ENCODE measurements around the gene DISC1.
"Not testable (repeated sequence)": the region's sequence is repeated elsewhere in the genome, so short reads cannot be mapped to it uniquely, and the experiment has no call there.

The DISC1 gene

DNA sequence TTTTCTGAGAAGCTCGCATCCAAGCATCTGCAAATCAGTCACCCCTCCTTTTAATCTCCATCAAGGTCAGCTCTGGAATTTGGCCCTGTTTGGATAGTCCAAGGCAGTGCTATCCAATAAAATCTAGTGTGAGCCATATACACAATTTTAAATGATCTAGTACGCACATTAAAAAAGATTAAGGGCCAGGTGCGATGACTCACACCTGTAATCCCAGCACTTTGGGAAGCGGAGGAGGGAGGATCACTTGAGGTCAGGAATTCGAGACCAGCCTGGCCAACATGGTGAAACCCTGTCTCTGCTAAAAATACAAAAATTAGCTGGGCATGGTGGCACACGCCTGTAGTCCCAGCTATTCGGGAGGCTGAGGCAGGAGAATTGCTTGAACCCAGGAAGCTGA, 139.2 kb downstream of the DISC1 start:
- peaks cover 18% of the 10 kb centered on the region for H3K36me3 Mint-ChIP-seq

DNA sequence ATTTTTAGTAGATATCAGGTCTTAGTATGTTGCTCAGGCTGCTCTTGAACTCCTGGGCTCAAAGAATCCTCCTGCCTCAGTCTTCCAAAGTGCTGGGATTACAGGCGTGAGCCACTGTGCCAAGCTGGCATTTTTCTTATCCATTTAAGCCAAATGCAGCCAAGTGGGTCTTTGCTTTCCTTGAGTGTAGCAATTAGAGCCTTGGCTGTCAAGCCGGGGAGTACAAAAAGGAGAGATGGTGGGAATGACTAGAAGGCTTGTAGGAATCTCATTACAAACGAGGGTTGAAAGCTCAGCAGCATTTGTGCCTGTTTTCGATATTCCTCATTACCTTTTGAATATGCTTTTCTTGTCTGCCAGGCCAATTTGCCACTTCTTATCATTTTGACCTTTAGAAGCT, 140.9 kb downstream of the DISC1 start:
- H3K4me1 Mint-ChIP-seq, result no peaks in the 10 kb centered on the region
- no peak overlapping the region for H3K4me3 Mint-ChIP-seq
- no peaks in the 10 kb centered on the region for H3K9me3 Mint-ChIP-seq
- peaks cover 19% of the 10 kb centered on the region for H3K36me3 Mint-ChIP-seq
- H3K27ac Mint-ChIP-seq, result no peak overlapping the region
- no peaks in the 10 kb centered on the region for H3K27me3 Mint-ChIP-seq

More for the DNA sequence above, 139.2 kb downstream of the DISC1 start:
- H3K4me3 Mint-ChIP-seq, H3K4me1 Mint-ChIP-seq, H3K27ac Mint-ChIP-seq, H3K27me3 Mint-ChIP-seq, H3K9me3 Mint-ChIP-seq: not testable (repeated sequence)

GRCh38 chr1:231768416-231768815, 141.8 kb downstream of the DISC1 start:
- Mint-ChIP-seq H3K4me1 (no peaks in the 10 kb centered on the region), H3K27me3 (no peaks in the 10 kb centered on the region), H3K9me3 (no peaks in the 10 kb centered on the region), H3K36me3 (peaks cover 19% of the 10 kb centered on the region), H3K4me3 (no peak overlapping the region), H3K27ac (no peak overlapping the region)

GRCh38 chr1:231770506-231771175, 144.1 kb downstream of the DISC1 start:
- H3K27me3 Mint-ChIP-seq, result no peaks in the 10 kb centered on the region
- H3K4me3 Mint-ChIP-seq, result no peak overlapping the region
- H3K36me3 Mint-ChIP-seq, result peaks cover 31% of the 10 kb centered on the region
- no peaks in the 10 kb centered on the region for H3K4me1 Mint-ChIP-seq
- H3K27ac Mint-ChIP-seq, result no peak overlapping the region
- no peaks in the 10 kb centered on the region for H3K9me3 Mint-ChIP-seq

DNA sequence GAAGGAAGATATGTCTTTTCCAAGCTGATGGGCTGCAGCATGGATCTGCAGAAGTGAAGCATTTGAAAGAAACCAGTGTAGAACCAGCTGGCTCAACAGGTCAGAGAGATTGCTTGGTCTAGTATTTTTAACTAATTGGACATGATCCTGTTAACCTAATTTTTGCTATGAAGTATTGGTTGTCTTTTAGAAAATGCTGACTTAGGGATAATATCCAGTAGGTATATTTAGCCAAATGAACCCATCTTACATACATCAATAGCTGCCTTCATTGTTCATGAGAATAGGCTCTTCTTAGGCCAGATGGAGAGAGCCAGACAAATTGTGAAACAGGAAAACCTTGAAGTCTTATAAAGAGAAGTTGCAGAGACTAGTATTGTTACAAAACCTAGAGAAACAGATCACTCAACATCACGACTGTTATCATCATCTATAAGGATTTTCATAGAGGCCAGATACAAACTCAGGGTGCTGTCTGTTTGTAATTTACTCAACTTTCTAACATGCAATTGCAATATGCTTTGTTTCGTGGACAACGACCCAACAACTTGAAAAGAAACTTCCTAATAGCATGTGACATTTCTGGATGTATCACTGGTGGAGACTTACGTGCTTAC, 148.2 kb downstream of the DISC1 start:
- Mint-ChIP-seq H3K27ac (no peak overlapping the region), H3K4me3 (no peak overlapping the region), H3K36me3 (peaks cover 20% of the 10 kb centered on the region)

GRCh38 chr1:231776010-231776756, 149.6 kb downstream of the DISC1 start:
- H3K27me3 Mint-ChIP-seq, result no peaks in the 10 kb centered on the region
- H3K4me3 Mint-ChIP-seq, result no peak overlapping the region
- no peaks in the 10 kb centered on the region for H3K4me1 Mint-ChIP-seq
- peaks cover 15% of the 10 kb centered on the region for H3K36me3 Mint-ChIP-seq
- no peak overlapping the region for H3K27ac Mint-ChIP-seq
- no peaks in the 10 kb centered on the region for H3K9me3 Mint-ChIP-seq

More for the DNA sequence above, 148.2 kb downstream of the DISC1 start:
- H3K27me3 Mint-ChIP-seq, result no peaks in the 10 kb centered on the region
- H3K9me3 Mint-ChIP-seq, result no peaks in the 10 kb centered on the region
- H3K4me1 Mint-ChIP-seq, result no peaks in the 10 kb centered on the region

DNA sequence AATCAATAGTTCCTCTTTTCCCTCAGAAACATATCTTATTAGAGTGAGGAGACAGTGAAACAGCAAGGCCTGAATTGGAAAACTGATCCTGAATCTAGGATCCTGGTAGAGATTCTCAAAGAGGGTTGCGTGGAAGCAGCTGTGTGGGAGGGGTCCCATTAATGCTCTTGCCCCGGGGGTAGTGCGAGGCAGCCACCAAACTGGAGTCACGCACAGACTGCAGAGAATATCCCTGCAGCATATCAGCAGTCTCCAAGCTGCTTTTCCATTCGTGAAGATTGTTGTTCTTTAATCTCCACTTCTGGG, 150.1 kb downstream of the DISC1 start:
- Mint-ChIP-seq H3K4me3 (no peak overlapping the region), H3K36me3 (peaks cover 12% of the 10 kb centered on the region), H3K9me3 (no peaks in the 10 kb centered on the region), H3K27ac (no peak overlapping the region), H3K4me1 (no peaks in the 10 kb centered on the region), H3K27me3 (no peaks in the 10 kb centered on the region)

GRCh38 chr1:231778009-231778719, 151.6 kb downstream of the DISC1 start:
- Mint-ChIP-seq H3K27ac (no peak overlapping the region), H3K4me1 (no peaks in the 10 kb centered on the region), H3K4me3 (no peak overlapping the region), H3K9me3 (no peaks in the 10 kb centered on the region), H3K36me3 (peaks cover 14% of the 10 kb centered on the region), H3K27me3 (no peaks in the 10 kb centered on the region)

DNA sequence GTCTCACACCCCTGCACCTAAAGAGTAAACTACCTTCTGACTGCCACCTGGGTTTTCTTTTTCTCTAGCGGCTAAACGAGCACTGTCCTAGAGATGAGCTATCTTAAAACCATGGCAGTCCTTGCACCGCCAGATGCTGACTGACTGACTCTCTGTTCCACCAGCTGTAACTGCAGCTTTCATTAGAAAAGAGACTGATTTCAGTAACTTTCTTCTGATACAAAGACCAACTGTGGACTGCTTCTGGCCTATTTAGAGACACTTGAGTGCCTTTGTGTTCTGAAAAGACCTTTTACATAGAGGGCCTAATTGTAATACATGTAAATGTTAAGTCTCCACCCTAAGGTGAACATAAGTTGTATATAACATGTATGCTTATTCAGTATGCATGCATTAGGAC, 152.5 kb downstream of the DISC1 start:
- Mint-ChIP-seq H3K4me3 (no peak overlapping the region), H3K27me3 (no peaks in the 10 kb centered on the region), H3K9me3 (no peaks in the 10 kb centered on the region), H3K36me3 (peaks cover 10% of the 10 kb centered on the region), H3K27ac (no peak overlapping the region), H3K4me1 (no peaks in the 10 kb centered on the region)

GRCh38 chr1:231781892-231782291, 155.3 kb downstream of the DISC1 start:
- Mint-ChIP-seq H3K4me1 (no peaks in the 10 kb centered on the region), H3K9me3 (no peaks in the 10 kb centered on the region), H3K27me3 (no peaks in the 10 kb centered on the region), H3K36me3 (peaks cover 7% of the 10 kb centered on the region), H3K4me3 (no peak overlapping the region), H3K27ac (no peak overlapping the region)

DNA sequence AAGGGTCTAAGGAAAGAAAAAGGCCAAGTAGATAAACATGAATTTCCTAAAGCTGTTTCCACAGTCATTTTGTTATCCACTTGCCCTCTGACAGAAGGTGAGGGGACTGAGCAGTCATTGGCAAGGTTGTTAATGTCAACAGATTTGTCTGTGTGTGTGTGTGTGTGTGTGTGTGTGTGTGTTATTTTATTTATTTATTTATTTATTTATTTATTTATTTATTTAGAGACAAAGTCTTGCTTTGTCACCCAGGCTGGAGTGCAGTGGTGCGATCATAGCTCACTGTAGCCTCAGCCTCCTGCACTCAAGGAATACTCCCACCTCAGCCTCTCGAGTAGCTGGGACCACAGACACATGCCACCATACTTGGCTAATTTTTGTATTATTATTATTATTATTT, 158.5 kb downstream of the DISC1 start:
- not testable (repeated sequence) for H3K27me3 Mint-ChIP-seq, H3K4me3 Mint-ChIP-seq, H3K4me1 Mint-ChIP-seq, H3K27ac Mint-ChIP-seq, H3K9me3 Mint-ChIP-seq
- H3K36me3 Mint-ChIP-seq, result peaks cover 15% of the 10 kb centered on the region

GRCh38 chr1:231786126-231786525, 159.5 kb downstream of the DISC1 start:
- peaks cover 17% of the 10 kb centered on the region for H3K36me3 Mint-ChIP-seq
- peaks cover 4% of the 10 kb centered on the region for H3K9me3 Mint-ChIP-seq
- H3K4me1 Mint-ChIP-seq, result no peaks in the 10 kb centered on the region
- H3K4me3 Mint-ChIP-seq, result no peak overlapping the region
- H3K27me3 Mint-ChIP-seq, result no peaks in the 10 kb centered on the region
- no peak overlapping the region for H3K27ac Mint-ChIP-seq

DNA sequence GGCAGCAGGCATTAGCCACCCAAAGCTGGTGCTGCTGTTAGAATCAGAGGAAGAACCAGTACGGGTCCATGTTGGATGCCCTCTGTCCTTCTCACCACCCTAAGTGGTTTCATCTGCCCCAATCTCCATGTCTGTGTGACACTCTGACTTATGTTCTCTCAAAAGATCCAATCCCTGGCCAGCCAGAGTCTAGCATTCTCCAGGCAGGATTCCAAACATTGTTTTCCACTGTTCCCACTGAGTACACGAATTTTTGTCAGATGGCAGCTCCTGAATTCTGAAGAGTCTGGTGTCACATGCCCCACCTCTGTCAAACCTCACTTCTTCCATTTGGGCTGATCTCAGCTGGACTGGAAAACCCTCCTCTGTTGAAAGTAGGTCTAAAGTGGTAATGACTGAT, 166.0 kb downstream of the DISC1 start:
- H3K9me3 Mint-ChIP-seq, result peaks cover 4% of the 10 kb centered on the region
- H3K27ac Mint-ChIP-seq, result no peak overlapping the region
- H3K36me3 Mint-ChIP-seq, result peaks cover 21% of the 10 kb centered on the region
- H3K4me3 Mint-ChIP-seq, result no peak overlapping the region
- no peaks in the 10 kb centered on the region for H3K4me1 Mint-ChIP-seq
- no peaks in the 10 kb centered on the region for H3K27me3 Mint-ChIP-seq

DNA sequence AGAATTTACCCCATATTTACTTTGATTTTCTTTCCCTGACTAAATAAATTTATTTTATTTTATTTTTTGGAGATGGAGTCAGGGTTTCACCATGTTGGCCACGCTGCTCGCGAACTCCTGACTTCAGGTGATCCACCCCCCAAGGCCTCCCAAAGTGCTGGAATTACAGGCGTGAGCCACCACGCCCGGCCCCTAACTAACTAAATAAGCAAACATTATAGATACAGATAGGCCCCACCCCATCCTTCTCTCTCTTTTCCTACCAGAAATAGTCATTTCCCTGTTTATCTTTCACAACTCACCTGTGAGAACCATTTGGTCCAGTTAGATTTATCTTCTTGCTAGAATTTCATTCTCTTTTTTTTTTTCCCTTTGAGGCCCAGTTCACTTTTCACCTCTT, 167.3 kb downstream of the DISC1 start:
- no peak overlapping the region for H3K27ac Mint-ChIP-seq
- peaks cover 3% of the 10 kb centered on the region for H3K9me3 Mint-ChIP-seq
- peaks cover 21% of the 10 kb centered on the region for H3K36me3 Mint-ChIP-seq
- H3K27me3 Mint-ChIP-seq, result no peaks in the 10 kb centered on the region
- H3K4me1 Mint-ChIP-seq, result no peaks in the 10 kb centered on the region
- H3K4me3 Mint-ChIP-seq, result no peak overlapping the region

GRCh38 chr1:231796141-231796540, 169.6 kb downstream of the DISC1 start:
- H3K27me3 Mint-ChIP-seq, result no peaks in the 10 kb centered on the region
- H3K36me3 Mint-ChIP-seq, result peaks cover 22% of the 10 kb centered on the region
- H3K4me1 Mint-ChIP-seq, result no peaks in the 10 kb centered on the region
- no peak overlapping the region for H3K27ac Mint-ChIP-seq
- no peaks in the 10 kb centered on the region for H3K9me3 Mint-ChIP-seq
- no peak overlapping the region for H3K4me3 Mint-ChIP-seq

Measured in activated naive CD4-positive, alpha-beta T cell treated with anti-CD3 and anti-CD28 coated beads, Interleukin-2, amount 50 U/mL, for 24 hours (primary cell).